Urinary bladder (tissue), 4 donors: ENCODE measurements around the gene HS6ST3. TPM values are rescaled to one million over a fixed set of nuclear protein-coding genes. Genes with fewer than 3 reads are reported as not detected.

Experiments
- DNase-seq: peaks from one replicate; pipeline ENCODE4 v3.0.0-alpha.2; 2015; ENCODE audit errors: extremely low spot score
- H3K27ac ChIP-seq: one replicate; pipeline ENCODE4 v1.5.1; 2013; ENCODE audit warnings: low read depth, mild to moderate bottlenecking, moderate library complexity
- H3K36me3 ChIP-seq: one replicate; pipeline ENCODE4 v1.6.1; 2013; ENCODE audit warnings: mild to moderate bottlenecking, moderate library complexity; ENCODE audit not compliant: insufficient read depth
- H3K4me1 ChIP-seq: one replicate; pipeline ENCODE4 v1.6.1; 2013; ENCODE audit warnings: mild to moderate bottlenecking, moderate library complexity; ENCODE audit not compliant: insufficient read depth
- H3K4me3 ChIP-seq: one replicate; pipeline ENCODE4 v1.5.1; 2013; ENCODE audit warnings: low read depth, low read length
- WGBS: extraction: QIAGEN DNeasy Blood & Tissue Kit; methylation state at CpG from one replicate; pipeline ENCODE4 v1.1.7; 2013; 5-methylcytosine and 5-hydroxymethylcytosine counted together
- polyA plus RNA-seq: library from polyadenylated mRNA; stranded (reverse); fragments of 200-250 nt; gene quantifications from one replicate; pipeline ENCODE4 v1.2.3, GENCODE V29; 2013
- total RNA-seq: library from RNA; depleted of rRNA; stranded (reverse); fragments of >200 nt; gene quantifications from one replicate; pipeline ENCODE4 v1.2.3, GENCODE V29; 2014
- donor health status: healthy with polysubstance abuse.
- donor health status: healthy.

HS6ST3 gene
- total and polyA plus RNA-seq, 2 donors = 0.37 to 1.4 TPM

- H3K4me3 ChIP-seq = no peak overlapping the region
- DNase-seq = no peak
- H3K36me3 ChIP-seq = no peaks in the 10 kb centered on the region
- no peak overlapping the region for H3K27ac ChIP-seq
- 69% methylated on average over 4 of the region's 4 CpGs for WGBS
- no peaks in the 10 kb centered on the region for H3K4me1 ChIP-seq
These were observed 546.2 kb downstream of the HS6ST3 start for GRCh38 chr13:96636001-96636709.

- Histone ChIP-seq H3K4me3 (no peak overlapping the region), H3K36me3 (no peaks in the 10 kb centered on the region), H3K4me1 (no peaks in the 10 kb centered on the region), H3K27ac (no peak overlapping the region)
- no peak for DNase-seq
These were observed 547.1 kb downstream of the HS6ST3 start for GRCh38 chr13:96637039-96637438.

GRCh38 chr13:96646101-96646500 lies 556.2 kb downstream of the HS6ST3 start:
- H3K36me3 ChIP-seq = no peaks in the 10 kb centered on the region
- H3K27ac ChIP-seq = no peak overlapping the region
- DNase-seq = no peak
- 90% methylated on average over 3 of the region's 3 CpGs for WGBS
- no peaks in the 10 kb centered on the region for H3K4me1 ChIP-seq
- H3K4me3 ChIP-seq = no peak overlapping the region

- no peak overlapping the region for H3K4me3 ChIP-seq
- H3K36me3 ChIP-seq = no peaks in the 10 kb centered on the region
- WGBS = 92% methylated on average over 8 of the region's 8 CpGs
- no peak for DNase-seq
- no peaks in the 10 kb centered on the region for H3K4me1 ChIP-seq
- H3K27ac ChIP-seq = no peak overlapping the region
These were observed 556.8 kb downstream of the HS6ST3 start for GRCh38 chr13:96646515-96647211.

GRCh38 chr13:96650301-96650886 lies 560.5 kb downstream of the HS6ST3 start:
- Histone ChIP-seq H3K27ac (no peak overlapping the region), H3K4me3 (no peak overlapping the region), H3K4me1 (no peaks in the 10 kb centered on the region), H3K36me3 (no peaks in the 10 kb centered on the region)
- DNase-seq = no peak
- 85% methylated on average over 3 of the region's 3 CpGs for WGBS

GRCh38 chr13:96651598-96651997 lies 561.7 kb downstream of the HS6ST3 start:
- no peaks in the 10 kb centered on the region for H3K4me1 ChIP-seq
- no peaks in the 10 kb centered on the region for H3K36me3 ChIP-seq
- no peak for DNase-seq
- WGBS = 35% methylated on average over 1 of the region's 1 CpG
- H3K27ac ChIP-seq = no peak overlapping the region
- H3K4me3 ChIP-seq = no peak overlapping the region

GRCh38 chr13:96652506-96652905 lies 562.6 kb downstream of the HS6ST3 start:
- DNase-seq = no peak
- no peaks in the 10 kb centered on the region for H3K36me3 ChIP-seq
- no peak overlapping the region for H3K27ac ChIP-seq
- no peak overlapping the region for H3K4me3 ChIP-seq
- H3K4me1 ChIP-seq = no peaks in the 10 kb centered on the region

- no peak overlapping the region for H3K27ac ChIP-seq
- no peak for DNase-seq
- no peaks in the 10 kb centered on the region for H3K4me1 ChIP-seq
- WGBS = 94% methylated on average over 2 of the region's 2 CpGs
- H3K36me3 ChIP-seq = no peaks in the 10 kb centered on the region
- no peak overlapping the region for H3K4me3 ChIP-seq
These were observed 571.7 kb downstream of the HS6ST3 start for GRCh38 chr13:96661612-96662011.

GRCh38 chr13:96662036-96662435 lies 572.1 kb downstream of the HS6ST3 start:
- H3K27ac ChIP-seq = no peak overlapping the region
- WGBS = 80% methylated on average over 3 of the region's 3 CpGs
- H3K4me1 ChIP-seq = no peaks in the 10 kb centered on the region
- no peaks in the 10 kb centered on the region for H3K36me3 ChIP-seq
- H3K4me3 ChIP-seq = no peak overlapping the region
- DNase-seq = no peak

- DNase-seq = no peak
- Histone ChIP-seq H3K4me1 (no peaks in the 10 kb centered on the region), H3K27ac (no peak overlapping the region), H3K36me3 (no peaks in the 10 kb centered on the region), H3K4me3 (no peak overlapping the region)
- WGBS = 65% methylated on average over 5 of the region's 5 CpGs
These were observed 577.5 kb downstream of the HS6ST3 start for GRCh38 chr13:96667294-96668018.

- no peak for DNase-seq
- no peaks in the 10 kb centered on the region for H3K36me3 ChIP-seq
- no peaks in the 10 kb centered on the region for H3K4me1 ChIP-seq
- H3K27ac ChIP-seq = no peak overlapping the region
- H3K4me3 ChIP-seq = no peak overlapping the region
These were observed 581.2 kb downstream of the HS6ST3 start for GRCh38 chr13:96671073-96671472.

GRCh38 chr13:96672016-96672415 lies 582.1 kb downstream of the HS6ST3 start:
- no peaks in the 10 kb centered on the region for H3K36me3 ChIP-seq
- no peak for DNase-seq
- H3K27ac ChIP-seq = no peak overlapping the region
- H3K4me3 ChIP-seq = no peak overlapping the region
- no peaks in the 10 kb centered on the region for H3K4me1 ChIP-seq

GRCh38 chr13:96673825-96674224 lies 583.9 kb downstream of the HS6ST3 start:
- 77% methylated on average over 3 of the region's 3 CpGs for WGBS
- no peaks in the 10 kb centered on the region for H3K4me1 ChIP-seq
- H3K4me3 ChIP-seq = no peak overlapping the region
- no peak for DNase-seq
- H3K36me3 ChIP-seq = no peaks in the 10 kb centered on the region
- H3K27ac ChIP-seq = no peak overlapping the region

GRCh38 chr13:96677029-96677428 lies 587.1 kb downstream of the HS6ST3 start:
- no peak overlapping the region for H3K27ac ChIP-seq
- no peaks in the 10 kb centered on the region for H3K36me3 ChIP-seq
- no peak overlapping the region for H3K4me3 ChIP-seq
- no peak for DNase-seq
- H3K4me1 ChIP-seq = no peaks in the 10 kb centered on the region
